GM18909 (cell line): ENCODE measurements around the gene GLDC.
"Not testable (repeated sequence)": the region's sequence is repeated elsewhere in the genome, so short reads cannot be mapped to it uniquely, and the experiment has no call there.

Experiments used
- ATAC-seq: cut with Tn5 transposase; IDR thresholded peaks from one replicate; pipeline ENCODE4 v1.9.1; 2021; ENCODE audit warnings: mild to moderate bottlenecking; ENCODE audit not compliant: unreplicated experiment, poor library complexity

The GLDC gene

DNA sequence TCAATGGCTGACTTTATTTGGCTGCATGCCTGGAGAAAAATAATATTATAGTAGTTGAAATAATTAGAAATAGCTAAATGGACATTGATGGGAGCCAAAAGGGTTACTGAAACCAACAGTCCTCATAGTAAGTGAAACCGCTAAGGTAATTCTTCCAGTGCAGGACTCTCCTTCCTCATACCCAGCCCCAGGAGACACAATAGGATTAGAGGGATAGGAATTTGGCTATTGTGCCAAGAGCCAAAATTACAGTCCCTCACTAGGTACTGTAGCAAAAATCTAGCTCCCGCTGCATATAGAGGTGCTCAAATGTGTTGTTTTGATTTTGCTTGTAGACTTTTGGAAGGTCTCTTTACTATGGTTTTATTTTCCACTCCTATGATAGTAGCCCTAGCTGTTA, 20.2 kb downstream of the GLDC start:
- ATAC-seq: no peak

DNA sequence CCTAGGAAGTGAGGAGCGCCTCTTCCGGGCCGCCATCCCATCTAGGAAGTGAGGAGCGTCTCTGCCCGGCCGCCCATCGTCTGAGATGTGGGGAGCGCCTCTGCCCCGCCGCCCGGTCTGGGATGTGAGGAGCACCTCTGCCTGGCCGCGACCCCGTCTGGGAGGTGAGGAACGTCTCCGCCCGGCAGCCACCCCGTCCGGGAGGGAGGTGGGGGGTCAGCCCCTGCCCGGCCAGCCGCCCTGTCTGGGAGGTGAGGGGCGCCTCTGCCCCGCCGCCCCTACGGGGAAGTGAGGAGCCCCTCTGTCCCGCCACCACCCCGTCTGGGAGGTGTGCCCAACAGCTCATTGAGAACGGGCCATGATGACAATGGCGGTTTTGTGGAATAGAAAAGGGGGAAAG, 22.7 kb downstream of the GLDC start:
- not testable (repeated sequence) for ATAC-seq

DNA sequence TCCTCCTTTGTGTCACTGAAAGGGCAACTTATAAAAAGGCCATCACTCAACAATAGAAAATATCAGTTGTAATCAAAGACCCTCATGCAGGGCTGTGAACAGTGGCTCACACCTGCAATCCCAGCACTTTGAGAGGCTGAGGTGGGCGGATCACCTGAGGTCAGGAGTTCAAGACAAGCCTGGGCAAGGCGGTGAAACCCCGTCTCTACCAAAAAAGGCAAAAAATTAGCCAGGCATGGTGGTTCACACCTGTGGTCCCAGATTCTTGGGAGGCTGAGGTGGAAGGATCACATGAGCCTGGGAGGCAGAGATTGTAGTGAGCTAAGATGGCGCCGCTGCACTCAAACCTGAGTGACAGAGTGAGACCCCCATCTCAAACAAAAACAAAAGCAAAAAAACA, 24.7 kb downstream of the GLDC start:
- no peak for ATAC-seq

DNA sequence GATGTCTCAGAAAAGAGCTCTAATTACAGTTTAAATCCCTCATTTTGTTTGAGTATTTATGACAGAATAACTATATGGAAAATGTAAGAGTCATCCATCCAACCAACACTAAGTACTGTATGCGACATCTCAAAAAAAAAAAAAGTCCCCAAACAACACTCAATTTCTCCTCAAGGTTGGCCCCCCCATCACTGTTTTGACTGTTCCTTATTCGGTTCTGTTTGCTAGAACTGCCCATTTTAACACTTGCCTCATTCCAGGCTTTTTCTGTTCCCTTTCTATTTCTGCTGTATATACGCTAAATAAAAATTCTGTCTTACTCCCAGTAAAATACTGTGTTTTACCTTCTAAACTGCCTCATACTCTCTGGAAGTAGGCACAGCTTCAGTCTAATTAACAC, 25.2 kb downstream of the GLDC start:
- ATAC-seq: no peak

DNA sequence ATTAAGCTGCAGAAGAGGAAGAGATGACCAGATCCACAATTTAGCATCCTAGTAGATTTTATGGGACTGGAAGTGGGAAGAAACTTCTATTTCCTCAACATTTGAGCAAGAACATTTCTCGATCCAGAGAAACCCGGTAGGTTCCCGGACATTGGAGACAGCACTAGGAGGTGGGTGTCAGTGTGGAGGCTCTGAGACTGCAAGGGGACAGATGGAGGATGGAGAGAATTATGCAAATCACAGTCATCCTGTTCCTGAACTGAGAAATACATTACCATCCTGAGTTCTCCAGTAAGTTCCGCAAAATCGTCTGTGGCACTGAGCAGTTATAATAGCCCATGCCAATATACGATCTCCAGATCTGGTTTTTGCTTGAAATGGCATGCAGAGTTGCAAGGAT, 25.6 kb downstream of the GLDC start:
- ATAC-seq: no peak

DNA sequence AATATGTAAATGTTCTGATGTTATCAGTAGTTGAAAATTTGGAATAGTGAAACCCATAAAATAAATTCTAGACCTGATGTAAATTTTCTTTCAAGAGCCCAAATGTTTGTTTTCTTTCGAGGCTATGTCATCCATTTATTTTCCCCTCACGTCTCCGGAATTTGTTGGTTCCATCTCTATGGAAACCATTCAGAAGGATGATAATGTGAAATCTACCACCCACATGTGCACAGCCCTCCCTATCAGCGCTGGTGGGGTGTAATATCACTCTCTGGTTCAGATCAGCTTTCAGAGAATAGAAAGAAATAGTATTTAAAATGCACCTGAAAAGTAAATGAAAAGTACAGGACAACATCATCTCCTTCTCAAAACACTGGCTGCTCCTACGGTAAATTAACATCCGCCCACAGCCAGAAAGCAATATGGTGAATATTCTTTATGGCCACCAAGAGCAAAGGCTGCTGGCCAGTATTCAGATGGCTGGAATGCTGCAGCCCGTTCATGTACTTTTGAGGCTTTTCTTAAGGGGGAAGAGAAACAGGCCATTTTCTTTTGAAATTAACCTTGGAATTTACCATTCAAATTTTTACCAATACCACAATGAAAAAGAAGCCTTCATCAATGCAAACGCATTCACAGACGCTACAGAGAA, 28.5 kb downstream of the GLDC start:
- no peak for ATAC-seq

DNA sequence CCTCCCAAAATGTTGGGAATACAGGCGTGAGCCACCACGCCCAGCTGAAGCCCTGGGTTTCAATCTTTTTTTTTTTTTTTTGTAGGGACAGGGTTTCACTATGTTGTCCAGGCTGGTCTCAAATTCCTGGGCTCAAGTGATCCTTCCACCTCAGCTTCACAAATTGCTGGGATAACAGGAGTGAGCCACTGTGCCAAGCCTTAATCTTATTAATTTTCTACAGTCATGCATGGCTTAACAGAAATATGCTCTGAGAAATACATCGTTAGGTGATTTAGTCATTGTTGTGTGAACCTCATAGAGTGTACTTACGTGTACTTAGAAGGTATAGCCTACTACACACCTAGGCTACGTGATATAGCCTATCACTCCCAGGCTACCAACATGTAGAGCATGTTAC, 31.0 kb downstream of the GLDC start:
- ATAC-seq: no peak

DNA sequence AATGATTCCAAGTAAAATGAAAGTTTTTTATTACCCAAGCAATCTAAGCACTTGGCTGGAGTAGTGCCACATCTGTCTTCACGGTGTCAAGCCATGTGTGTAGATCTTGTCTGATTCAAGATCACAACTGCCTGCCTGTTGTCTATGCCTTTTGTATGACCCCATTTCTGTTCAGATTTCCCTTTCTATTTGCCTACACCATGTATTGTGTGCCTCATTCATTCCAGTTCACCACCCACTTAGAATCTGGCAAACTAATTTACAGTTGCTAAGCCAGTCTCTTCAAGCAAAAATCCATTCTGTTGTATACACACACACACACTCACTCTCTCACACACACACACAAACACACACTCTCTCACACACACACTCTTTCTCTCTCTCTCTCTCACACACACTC, 33.7 kb downstream of the GLDC start:
- ATAC-seq: no peak

DNA sequence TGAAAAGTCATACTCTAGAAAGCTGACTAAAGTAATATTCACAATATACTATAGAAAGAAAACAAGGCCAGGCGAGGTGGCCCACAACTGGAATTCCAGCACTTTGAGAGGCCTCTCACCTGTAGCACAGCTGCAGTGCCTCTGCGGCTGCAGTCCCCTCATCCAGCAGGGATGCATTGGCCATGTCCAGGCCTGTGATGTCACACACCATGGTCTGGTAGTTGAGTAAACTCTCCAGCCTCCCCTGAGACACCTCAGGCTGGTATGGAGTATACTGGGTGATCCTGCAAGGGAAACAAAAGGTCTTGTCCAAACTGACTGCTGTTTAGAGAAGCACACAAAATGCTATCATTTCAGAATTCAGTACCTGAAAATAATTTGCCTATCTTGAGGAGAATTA, 35.5 kb downstream of the GLDC start:
- no peak for ATAC-seq

DNA sequence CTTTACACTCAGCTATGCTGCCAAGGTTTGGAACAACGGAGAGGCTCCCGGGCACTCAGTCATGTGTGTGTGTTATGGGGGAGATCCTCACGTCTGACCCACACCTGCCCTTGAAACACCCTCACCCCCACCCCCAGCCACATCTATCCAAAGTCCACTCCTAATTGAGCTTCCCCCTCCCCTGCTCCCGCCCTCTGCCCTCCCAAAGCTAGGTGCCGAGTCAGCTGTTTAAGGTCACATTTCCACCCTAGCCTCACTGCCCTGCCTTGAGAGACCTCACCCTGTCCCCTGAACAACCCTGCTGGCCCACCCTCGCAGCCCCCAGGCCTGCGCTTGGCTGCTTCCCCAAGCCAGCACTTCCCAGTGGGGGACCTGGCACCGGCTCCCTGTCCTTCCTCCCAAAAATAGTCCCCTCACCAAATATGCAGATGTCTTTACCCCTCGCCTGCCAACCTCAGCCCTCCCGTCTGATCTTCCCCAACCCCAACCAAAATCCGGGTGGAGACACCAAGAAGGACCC, 36.0 kb downstream of the GLDC start:
- ATAC-seq: no peak

DNA sequence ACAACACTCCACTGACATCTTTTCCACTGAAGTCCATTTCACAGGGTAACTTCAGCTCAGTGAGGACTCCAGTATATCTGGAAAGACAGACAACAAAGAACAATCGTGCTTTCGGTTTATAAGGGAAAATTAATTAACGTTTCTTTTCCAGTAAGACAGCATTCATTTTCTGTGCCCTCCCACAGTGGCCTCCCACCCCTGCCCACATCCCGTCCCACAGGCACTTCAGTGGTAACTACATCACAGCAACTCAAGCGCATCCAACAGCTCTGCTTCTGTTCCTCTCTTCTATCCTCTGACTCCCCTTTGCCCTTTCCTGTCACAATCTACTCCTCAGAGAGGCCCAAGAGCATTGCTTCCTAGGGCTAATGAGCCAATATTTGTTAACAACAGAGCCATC, 40.3 kb downstream of the GLDC start:
- peak; percentile 89 for ATAC-seq

DNA sequence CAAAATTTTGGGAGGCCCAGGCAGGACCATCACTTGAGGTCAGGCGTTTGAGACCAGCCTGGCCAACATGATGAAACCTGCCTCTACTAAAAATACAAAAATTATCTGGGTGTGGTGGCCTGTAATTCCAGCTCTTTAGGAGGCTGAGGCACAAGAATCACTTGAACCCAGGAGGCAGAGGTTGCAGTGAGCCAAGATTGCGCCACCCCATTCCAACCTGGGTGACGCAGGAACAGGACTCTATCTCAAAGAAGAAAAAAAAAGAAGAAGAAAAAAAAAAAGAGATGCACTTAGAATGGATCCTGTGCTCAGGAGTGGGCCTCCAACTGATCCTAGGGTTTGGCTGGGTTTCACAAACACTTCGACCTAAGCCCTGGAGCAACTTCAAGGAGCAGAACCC, 45.1 kb downstream of the GLDC start:
- ATAC-seq: no peak

DNA sequence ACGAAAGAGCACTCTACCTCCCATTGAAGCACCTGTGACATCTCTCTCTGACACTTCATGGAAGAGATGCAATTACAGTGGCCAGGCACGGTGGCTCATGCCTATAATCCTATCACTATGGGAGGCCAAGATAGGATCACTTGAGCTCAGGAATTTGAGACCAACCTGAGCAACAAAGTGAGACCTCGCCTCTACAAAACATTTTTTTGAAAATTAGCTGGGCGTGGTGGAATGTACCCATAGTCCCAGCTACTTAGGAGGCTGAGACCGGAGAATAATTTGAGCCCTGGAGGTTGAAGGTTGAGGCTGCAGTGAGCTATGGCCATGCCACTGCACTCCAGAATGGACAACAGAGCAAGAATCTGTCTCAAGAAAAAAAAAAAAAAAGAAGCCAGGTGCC, 45.5 kb downstream of the GLDC start:
- no peak for ATAC-seq

DNA sequence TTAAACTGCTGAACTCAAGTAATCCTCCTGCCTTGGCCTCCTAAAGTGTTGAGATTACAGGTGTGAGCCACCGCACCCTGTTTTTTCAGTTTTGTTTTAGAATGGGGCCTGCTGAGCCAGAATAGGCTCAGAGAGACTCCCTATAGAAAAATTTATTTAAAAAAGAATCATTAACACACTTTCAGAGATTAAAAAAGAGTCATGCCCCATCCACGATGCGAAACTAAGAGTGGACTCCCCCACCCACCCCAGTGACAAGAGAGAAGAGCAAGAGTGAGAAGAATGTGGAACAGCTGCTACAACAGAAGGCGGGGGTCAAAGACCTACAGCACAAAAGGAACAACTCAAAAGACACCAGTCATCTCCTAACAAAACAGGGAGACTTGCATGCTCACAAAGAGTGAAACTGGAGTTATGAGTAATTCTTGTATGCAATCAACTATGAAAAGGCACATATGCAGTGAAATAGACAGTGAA, 47.2 kb downstream of the GLDC start:
- ATAC-seq: peak; percentile 96

DNA sequence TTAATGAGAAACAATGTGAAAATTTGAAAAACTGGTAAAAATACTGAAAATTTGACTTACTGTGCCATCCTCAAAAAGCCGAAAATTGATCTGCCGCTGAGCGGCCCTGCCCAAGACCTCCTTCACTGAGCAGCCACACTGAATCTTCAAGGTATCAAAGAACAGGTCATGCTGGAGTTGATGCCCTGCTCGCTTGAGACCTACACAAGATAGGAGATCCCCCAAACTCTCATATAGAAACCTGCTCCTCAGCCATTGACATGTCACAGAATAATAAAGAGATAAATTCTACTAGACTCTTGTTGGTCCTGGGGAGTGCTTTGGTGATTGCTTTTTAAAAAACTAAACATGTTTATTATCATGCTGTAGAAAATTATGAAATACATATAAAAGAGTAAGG, 52.7 kb downstream of the GLDC start:
- ATAC-seq: no peak

DNA sequence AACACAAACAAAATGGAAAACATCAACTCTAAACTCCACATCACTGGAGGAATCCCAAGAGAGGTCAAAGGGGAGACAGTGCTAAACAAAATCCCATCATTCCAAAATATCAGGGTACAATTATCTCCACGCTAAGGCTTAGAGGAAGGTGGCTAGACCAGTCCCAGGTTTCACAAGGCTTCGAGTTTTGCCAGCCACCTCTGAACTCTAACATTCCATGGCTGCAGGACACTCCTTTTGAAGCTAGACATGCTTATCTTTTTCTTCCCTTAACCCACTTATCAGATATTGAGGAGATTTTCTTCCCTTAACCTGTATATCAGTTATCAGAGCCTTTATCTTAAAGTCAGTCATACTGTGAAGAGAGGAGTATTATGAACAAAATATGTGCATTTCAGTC, 53.3 kb downstream of the GLDC start:
- ATAC-seq: no peak

DNA sequence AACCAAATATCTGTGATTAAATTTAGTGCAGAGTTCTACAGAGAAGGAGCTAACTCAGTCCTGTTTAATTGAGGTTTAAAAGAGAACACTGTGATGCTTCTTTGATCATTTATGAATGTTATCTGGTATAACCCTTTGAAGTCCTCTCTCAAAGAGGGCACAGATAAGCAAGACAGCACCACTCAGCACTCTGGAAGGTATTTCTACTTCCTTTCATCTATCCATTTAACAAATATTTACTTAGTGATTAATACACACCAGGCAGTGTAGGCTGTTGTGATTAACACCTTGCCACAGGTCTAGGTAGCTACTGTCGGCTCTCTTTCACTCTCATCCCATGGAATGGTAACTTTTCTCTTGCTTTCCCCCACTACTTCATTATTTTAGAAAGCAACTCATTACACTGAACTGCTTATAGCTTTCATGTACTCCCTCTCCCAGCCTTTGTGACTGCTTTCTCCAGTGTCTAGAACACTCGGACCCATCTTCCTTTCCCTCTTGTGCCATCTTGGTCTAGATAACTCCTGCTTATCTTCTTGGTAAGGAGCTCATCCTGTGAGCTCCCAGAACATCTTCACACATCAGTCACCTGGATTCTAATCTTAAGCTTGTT, 54.7 kb downstream of the GLDC start:
- no peak for ATAC-seq

DNA sequence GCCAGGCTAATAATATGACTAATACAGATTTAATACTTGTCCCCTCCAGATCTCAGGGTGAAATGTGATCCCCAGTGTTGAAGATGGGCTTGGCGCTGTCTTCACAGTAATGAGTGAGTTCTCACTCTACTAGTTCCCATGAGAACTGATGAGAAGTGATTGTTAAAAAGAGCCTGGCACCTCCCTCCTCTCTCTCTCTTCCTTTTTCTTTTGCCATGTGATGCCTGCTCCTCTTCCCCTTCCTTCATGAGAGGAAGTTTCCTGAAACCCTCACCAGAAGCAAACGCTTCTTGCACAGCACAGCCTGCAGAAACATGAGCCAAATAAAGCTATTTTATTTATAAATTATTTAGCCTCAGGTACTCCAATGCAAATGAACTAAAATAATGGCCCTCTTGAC, 55.2 kb downstream of the GLDC start:
- no peak for ATAC-seq

DNA sequence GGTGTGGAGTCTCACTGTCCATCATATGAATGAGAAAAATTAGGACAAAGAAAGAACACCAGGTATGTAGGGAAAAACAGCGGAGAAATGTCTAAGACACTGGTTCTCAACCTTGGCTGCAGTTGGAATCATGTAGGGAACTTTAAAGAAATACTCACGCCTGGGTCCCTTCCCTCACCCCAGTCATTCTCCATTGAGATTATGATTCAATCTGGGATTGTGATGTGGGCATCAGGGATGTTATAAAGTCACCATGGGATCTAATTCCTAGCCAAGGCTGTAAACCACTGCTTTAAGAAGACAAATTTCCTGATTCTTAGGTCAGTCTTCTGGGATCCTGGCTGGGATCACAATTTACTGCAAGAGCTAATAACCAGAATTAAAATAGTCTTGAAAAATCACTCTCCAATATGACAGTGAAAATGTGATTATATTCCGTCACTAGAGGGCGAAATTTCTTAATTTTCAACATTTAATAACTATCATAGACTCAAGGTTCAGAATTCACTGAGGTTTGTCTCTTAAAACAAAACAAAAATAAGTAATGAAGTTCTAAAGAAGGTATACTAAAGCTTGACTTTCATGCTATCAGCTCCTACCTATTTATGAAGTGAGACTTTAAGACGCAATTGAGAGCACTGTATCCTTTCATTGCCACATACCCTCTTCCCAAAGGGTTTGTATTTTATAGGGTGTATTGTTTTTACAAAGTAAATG, 60.5 kb downstream of the GLDC start:
- ATAC-seq: peak; percentile 59

DNA sequence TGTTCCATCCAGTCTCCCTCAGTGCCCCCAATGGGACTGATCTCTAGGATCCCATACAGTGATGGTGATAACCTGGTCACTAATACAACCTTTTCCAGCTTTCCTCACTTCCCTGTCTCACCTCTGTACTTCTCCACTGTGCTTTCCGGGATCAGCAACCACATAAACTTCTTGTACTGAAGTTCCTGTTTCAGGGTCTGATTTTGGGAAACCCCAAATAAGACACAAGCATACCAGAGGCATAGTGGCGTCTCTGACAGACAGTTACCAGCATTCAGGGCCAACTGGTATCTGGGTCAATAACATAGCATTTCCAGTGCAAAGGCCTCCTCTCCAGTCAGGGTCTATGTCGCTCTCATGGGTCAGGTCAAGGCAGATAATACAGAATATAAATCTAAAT, 64.3 kb downstream of the GLDC start:
- ATAC-seq: no peak

DNA sequence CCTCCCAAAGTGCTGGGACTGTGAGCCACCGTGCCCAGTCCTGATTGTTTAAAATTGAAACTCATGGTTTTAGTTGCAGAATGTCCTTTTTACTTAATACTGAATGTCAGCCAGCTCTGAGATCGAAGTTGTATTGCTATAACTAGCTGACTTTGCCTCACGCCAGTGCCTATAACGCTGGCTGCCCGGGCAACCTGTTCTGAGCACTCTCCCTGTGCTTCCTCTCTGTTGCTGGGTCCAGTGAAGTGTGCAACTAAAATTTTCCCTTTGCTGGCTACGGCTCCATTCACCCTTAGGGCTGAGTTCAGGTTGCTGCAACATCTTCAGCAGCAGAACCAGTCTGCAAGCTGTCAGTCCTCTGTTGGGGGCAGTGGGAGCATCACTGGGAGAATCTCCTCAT, 65.9 kb downstream of the GLDC start:
- no peak for ATAC-seq

DNA sequence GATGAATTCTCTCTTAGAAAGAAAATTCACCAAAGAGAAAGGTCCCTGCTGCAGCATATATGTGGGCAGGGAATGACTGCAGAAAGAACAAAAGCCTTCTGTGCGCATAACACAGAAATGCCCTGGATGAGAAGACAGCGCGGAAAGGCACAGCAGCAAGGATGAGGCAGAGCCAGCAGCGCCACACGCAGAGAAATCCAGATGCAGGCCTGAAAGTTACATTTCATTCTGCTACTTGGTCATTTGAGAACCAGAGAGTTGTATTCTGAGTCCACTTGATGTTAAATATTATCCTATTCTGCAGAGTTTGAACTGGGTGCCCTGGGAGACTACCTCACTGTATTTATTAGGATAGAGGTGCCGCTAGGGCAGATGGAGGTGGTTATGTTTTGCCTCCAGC, 68.5 kb downstream of the GLDC start:
- ATAC-seq: no peak
